COLO829 (cell line): ENCODE measurements around the gene FOSL1.

Source experiments
- DNase-seq: peaks from one replicate; pipeline ENCODE4 v3.0.0; 2012; ENCODE audit warnings: low spot score

FOSL1 gene

DNA sequence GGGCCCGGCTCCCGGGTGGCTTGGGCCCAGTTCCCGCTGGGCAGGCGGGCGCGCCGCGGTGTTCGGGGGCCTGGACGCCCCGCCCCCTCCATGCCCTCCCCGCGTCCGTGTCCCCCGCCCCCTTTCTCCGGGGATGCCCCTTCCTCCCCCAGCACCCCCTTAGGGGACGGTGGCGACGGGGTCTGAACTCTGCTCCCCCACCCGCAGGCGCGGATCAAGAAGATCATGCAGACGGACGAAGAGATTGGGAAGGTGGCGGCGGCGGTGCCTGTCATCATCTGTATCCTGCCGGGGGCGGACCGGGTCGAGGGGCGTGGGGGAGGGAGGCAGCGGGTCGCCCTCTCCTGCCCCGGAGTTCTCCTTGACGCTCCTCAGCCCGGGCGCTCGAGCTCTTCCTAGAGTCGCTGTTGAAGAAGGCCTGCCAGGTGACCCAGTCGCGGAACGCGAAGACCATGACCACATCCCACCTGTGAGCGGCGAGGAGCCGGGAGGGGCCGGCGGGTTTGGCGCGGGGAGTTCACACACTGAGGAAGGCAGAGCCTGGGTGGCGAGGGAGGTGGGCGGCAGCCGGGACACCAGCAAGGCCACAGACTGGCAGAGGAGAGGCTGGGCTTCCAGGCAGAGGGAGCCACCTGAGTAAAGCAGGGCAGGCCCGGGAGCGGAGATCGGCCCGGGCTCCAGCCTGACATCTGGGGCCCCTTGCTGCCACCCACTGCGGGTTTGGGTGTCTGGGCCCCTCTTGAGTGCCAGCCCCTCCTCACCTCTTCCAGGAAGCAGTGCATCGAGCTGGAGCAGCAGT is 19.6 kb upstream of the FOSL1 start:
- no peak for DNase-seq

- DNase-seq: peak; percentile 94
Measured at GRCh38 chr11:65919141-65919572, 19.0 kb upstream of the FOSL1 start, which contains the start of gene DRAP1. Gene DRAP1 (plus strand): TSS chr11:65919426. CDS start chr11:65919502, 76 bp downstream.

DNA sequence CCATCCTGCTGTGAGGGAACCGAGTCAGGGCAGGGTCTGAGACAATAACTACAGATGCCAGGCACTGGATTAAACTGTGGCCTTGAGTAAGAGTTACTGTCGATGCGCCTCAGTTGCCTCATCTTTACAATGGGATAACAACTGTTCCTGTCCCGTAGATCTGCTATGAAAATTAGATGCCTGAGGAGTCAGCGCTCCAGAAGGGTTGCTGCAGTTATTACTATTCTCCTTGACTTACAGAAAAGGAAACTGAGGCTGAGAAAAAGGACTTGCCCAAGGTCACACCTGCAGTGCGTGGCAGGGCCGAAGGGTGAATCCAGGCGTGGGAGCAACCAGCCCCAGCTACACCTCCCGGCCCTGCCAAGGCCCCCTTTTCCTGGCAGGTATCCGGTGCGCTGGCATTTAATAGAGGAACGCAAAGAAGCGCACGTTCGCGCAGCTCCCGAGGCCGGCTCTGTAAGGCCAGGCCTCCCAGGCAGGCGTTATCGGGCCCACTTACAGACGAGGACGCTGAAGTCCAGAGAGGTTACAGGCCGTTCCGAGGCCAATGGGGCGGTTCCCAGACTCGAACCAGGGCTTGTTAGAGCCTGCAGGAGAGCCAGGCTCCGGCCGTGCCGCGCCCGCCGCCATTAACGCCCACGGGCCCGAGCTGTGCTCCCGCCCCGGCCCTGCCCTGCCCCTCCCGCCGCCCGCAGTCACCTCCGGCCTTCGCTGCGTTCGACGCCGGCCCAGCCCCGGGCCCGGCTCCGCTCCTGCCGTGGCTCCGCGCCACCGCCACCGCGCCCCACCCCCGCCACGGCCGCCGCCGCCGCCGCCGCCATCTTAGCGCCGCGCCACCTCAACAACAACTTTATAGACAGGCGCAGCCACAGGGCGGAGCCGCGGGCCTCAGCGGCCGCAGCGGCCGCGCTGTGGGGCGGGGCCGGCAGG is 18.3 kb upstream of the FOSL1 start, which contains the start of gene C11orf68:
TSS of gene C11orf68 (minus strand) at position 852 of the 930 bp plus-strand sequence. CDS start at position 821, 31 bp downstream.
- DNase-seq: no peak

- DNase-seq: no peak
Measured at GRCh38 chr11:65917434-65918210, 17.4 kb upstream of the FOSL1 start.

- DNase-seq: no peak
Measured at GRCh38 chr11:65917077-65917433, 16.9 kb upstream of the FOSL1 start.

DNA sequence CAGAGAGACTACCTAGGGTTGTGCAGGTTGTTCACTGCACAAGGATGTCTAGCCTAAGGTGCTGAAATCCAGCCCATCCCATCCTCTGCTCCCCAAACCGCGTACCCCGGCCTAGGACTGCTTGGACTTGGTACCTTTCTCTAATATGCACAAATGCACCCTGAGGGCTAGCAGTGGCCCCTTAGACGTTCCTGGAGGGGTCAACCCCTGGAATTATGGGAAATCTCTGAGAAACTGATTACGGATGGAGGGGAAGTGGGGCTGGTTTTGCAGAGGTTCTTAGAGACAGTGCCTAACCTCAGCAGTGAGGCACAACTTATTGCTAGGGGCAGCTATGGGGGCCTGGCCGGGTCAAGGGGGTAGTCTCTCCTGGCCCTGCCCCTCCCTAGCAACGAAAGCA is 16.2 kb upstream of the FOSL1 start:
- no peak for DNase-seq

- DNase-seq: peak; percentile 97
Measured at GRCh38 chr11:65915821-65916251, 15.6 kb upstream of the FOSL1 start.

- DNase-seq: no peak
Measured at GRCh38 chr11:65915101-65915820, 15.1 kb upstream of the FOSL1 start.

DNA sequence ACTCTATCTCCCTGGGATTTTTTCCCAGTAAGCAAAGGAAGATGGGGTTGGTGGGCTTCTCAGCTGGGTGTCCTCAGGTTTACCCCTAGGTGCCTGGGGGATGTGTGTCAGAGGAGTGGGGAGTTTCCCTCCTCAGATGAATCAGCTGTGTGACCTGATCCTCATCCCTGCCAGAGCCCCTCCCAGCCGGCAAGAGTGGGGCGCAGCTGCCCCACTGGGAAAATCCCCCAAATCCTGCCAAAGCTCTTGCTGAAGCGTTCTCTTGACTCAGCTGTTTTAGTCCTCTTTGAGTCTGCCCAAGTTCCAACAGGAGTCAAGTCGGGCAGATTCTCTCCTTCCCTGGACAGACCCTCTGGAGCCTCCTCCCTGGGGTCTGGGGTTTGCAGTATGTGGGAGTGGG is 12.7 kb upstream of the FOSL1 start:
- no peak for DNase-seq

- DNase-seq: peak; percentile 90
Measured at GRCh38 chr11:65911682-65912568, 11.7 kb upstream of the FOSL1 start.

DNA sequence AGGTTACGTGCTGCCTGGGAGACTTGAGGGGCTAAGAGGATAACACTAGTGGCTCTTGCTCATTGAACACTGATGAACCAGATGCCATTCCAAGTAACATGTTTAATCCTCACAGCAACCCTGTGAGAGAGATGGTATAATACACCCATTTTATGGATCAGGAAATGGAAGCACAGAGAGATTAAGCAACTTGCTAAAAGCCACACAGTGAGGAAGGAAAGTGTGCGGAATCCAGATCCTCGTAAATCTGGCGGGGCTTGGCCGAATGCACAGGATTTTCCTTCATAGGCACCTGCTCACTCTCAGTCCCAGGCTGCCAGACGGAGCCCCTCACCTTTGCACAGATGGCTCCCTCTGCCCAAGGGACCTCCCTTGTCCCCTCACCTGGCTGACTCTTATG is 7.7 kb upstream of the FOSL1 start:
- no peak for DNase-seq

- DNase-seq: no peak
Measured at GRCh38 chr11:65906602-65907001, 6.4 kb upstream of the FOSL1 start.

GRCh38 chr11:65903715-65904114 is 3.5 kb upstream of the FOSL1 start:
- DNase-seq: no peak

DNA sequence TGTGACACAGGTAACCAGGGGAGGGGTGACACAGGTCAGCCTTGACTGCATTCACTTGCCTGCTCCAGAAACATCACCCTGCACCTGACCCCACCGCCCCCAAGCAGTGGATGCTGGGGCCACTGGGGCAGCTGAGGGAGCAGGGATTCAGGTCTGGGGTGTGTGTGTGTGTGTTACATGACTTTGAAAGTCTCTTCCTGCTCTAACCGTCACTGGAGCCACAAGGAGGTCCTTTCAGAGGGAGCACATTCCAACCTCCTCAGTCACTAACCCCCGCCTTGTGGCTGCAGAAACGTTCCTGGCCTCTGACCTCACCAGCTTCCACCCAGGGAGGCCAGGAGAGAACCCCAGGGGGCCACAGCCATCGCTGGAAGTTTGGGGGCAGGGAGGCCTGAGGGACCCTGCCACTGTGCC is 2.9 kb upstream of the FOSL1 start:
- peak; percentile 87 for DNase-seq

- DNase-seq: no peak
Measured at GRCh38 chr11:65900899-65901180, 652 bp upstream of the FOSL1 start.

GRCh38 chr11:65899356-65900124 is 648 bp downstream of the FOSL1 start:
- DNase-seq: no peak

GRCh38 chr11:65898656-65899355 is 1.4 kb downstream of the FOSL1 start:
- DNase-seq: no peak

DNA sequence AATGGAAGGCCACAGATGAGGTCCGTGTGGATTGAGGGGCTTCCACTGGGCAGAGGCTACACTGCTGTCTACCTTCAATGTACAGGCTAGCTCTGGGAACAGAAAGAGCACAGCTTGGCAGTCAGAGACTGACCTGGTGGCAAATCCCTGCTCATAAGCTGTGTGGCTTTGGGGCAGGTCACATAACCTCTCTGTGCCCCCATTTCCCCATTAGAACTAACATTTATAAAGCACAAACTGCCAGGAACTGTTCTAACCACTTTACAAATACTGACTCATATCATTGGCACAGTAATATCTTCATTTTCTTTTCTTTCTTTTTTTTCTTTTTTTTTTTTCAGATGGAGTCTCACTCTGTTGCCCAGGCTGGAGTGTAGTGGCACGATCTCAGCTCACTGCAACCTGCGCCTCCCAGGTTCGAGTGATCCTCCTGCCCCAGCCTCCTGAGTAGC is 3.1 kb downstream of the FOSL1 start:
- no peak for DNase-seq
